GM19467 (cell line): ENCODE results near the gene PLGLB1.
"Not testable (repeated sequence)": the region's sequence is repeated elsewhere in the genome, so short reads cannot be mapped to it uniquely, and the experiment has no call there.

ENCODE experiments used
- ATAC-seq: cut with Tn5 transposase; IDR thresholded peaks from one replicate; pipeline ENCODE4 v1.9.1; 2021; ENCODE audit warnings: mild to moderate bottlenecking, moderate library complexity; ENCODE audit not compliant: unreplicated experiment

Gene PLGLB1

DNA sequence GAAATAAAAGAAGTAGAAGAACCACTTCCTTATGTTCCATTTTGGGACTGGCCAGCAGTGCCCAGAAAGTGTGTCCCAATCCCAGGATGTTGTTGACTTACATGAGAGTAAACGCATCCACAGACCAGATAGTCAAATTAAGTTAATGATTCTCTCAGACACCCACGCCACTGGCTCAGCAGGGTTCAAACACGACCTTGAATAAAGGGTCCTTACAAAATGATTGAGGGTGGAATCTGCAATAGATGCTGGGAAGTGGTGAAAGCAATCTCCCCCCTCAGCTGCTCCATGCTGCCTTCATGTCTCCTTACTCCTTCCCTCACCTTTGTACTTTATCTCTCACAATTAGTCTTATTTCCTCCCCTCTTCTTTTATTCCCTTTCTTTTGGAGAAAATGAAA is at the start of gene PLGLB1:
Gene PLGLB1 (minus strand): TSS at position 101 of the 400 bp plus-strand sequence. CDS start 61 bp downstream, at position 40.
- not testable (repeated sequence) for ATAC-seq

DNA sequence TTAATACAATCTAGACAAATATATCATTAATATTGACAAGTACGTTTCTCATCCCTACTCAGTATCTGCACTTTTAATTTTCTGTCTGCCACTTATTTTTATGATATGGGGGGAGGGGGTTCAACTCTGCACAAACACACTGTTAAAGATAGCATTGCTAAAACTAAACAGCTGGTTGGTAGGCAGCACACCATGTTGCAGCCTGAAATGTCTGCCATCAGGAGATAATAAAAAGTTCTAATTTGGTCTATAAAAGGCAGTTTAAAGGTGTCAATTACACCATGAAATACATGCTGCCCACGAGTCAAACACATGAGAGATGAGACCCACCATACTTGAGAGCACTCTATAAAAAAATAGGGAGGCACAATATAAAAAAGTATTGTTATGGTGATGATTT is 42.7 kb upstream of the PLGLB1 start:
- not testable (repeated sequence) for ATAC-seq

DNA sequence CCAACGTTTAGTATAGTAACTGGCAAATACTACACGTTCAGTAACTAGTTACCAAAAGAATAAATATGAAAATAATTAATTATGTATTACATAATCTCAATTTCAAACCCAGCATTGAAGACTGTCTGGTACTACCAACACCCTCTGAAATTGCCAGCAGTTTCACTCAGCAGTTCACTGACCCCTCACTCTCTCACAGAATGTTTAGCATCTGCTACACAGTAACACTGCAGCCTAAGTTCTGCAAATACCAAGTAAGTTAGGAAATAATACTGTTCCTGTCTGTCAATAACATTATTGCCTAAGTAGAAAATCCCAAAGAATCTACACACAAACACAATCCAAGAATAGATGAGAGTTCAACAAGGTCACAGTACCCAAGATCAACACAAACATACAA is 41.8 kb upstream of the PLGLB1 start:
- not testable (repeated sequence) for ATAC-seq

DNA sequence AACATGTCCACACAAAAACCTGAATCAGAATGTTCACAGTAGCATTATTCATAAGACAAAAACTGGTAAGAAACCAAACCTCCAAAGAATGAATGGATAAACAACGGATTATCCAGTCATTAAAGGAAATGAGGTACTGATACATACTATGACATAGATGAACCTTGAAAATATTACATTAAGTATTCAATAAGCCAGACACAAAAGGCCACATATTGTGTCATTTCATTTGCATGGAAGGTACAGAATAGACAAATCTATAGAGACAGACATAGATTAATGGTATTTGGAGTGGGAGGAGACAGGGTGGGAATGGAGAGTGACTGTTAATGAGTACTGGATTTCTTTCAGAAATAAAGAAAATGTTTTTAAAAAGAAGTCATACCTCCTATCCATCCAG is 39.9 kb upstream of the PLGLB1 start:
- not testable (repeated sequence) for ATAC-seq

DNA sequence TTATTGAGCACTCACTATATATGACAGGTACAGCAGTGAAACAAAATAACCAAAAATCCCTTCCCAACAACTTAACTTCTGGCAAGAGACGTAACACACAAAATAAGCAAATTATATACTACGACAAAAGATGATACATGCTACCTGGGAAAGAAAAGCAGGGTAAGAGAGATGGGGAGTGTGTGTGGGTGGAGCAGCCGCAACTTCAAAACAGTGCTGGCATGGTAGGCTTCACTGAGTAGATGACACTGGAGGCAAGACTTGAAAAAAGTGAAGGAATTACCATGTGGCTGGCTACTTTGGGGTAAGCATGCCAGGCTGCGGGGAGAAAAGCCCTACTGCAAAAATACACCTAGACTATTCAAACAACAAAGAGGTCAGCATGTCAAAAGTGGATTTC is 36.0 kb upstream of the PLGLB1 start:
- not testable (repeated sequence) for ATAC-seq

DNA sequence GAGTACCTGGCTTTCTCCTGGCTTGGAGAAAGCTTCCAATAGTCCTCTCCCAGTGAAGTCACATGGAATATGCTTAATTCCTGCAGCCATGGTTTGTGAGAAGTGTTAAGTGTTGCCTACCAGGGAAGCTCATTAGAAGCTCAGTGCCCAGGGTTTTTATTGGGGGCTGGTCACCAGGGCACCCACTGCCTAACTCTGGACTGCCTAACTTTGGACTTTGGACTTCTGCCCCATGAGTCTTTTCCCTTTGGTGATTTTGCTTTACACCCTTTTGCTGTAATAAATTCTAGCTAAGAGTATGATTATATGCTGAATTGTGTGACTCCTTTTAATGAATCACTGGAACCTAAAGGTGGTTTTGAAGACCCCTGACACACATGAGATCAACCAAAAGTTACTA is 35.2 kb upstream of the PLGLB1 start:
- not testable (repeated sequence) for ATAC-seq

DNA sequence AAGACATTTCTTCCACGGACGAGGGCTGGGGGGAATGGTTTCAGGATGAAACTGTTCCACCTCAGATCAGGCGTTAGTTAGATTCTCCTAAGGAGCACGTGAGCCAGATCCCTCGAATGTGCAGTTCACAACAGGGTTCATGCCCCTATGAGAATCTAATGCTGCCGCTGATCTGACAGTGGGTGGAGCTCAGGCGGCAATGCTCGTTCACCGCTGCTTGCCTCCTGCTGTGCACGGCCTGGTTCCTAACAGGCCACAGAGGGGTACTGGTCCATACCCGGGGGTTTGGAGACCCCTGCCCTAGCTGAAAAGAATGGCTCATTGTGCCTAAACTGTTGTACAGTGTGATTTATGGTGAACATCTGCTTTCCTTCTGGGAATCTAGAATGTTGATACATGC is 34.8 kb upstream of the PLGLB1 start:
- ATAC-seq, result not testable (repeated sequence)

DNA sequence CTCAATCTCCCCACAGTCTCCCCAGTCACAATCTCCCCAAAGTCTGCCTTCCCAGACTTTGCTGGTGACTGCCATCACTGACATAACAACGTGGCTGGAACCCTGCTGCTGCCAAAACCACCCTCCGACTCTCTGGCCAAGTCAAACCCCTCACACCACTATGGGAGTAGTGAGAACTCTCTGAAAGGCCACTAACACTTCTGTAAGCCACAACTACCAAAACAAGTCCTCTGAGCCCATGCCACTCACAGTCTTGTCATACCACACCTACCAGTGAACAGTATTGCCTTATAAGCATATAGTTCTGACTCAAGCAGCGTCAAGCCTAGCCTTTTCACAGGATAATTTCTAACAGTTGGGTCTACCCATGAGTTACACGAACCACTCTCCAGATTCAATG is 32.7 kb upstream of the PLGLB1 start:
- ATAC-seq, result not testable (repeated sequence)

DNA sequence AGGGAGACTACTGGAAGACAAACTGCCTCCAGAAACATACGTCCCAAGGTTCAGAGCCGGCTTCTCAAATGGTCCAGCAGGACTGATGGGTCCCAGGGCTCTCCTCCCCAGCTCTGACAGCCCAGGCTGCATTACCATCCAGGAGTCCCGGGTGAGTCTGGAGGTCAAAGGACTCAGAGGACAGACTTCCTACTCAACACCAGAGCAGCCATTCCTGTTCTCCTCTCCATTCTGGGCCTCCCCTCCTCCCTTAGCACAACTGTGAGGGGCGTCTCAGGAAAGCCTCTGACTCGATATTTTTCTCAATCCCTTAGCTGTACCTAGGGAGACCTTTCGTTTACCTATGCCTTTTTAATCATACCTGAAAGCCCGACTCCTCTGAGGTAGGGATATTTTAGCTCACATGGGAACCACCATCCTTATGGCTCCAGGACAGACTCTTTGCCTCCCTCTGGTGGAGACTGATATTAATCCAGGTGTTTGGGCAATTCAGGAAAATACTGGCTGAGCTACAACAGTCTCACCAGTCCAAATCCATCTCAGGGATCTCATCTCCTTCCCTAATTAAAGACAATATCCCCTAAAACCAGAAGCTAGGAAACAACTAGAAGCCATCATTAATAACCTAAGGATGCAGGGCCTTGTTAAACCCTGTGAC is 19.8 kb upstream of the PLGLB1 start:
- not testable (repeated sequence) for ATAC-seq

DNA sequence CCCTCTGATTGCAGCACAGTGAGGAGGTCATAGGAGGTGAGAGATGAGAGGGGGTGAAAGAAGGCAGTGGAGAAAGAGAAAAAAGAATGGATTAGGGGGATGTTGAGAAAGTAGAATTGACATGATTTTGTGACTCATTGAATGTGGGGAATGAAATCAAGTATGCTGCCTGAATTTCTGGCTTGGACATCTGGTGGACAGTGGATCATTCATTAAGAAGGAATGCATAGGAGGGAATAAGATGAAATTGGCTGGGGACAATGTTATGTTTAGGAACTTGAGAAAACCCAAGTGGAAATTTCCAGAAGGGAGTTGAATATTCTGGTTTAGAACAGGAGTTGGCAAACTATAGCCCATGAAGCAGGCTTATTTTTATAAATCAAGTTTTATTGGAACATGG is 7.0 kb upstream of the PLGLB1 start:
- not testable (repeated sequence) for ATAC-seq

DNA sequence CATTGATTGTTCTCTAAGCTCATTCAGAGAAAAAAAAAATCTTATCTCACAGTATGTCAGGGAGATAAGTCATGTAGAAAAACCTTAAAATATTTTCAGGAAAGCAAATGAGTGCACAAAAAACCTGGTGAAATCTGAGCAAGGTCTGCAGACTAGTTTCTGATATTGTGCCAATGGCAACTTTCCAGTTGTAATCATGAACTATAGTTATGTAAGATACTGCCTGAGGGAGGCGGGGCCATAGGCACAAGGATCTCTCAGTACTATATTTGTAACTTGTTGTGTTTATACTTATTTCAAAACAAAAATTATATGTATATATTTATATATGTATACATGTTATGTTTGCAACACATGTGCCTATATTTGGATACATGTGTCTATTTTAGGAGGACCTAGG is 5.2 kb upstream of the PLGLB1 start:
- not testable (repeated sequence) for ATAC-seq

DNA sequence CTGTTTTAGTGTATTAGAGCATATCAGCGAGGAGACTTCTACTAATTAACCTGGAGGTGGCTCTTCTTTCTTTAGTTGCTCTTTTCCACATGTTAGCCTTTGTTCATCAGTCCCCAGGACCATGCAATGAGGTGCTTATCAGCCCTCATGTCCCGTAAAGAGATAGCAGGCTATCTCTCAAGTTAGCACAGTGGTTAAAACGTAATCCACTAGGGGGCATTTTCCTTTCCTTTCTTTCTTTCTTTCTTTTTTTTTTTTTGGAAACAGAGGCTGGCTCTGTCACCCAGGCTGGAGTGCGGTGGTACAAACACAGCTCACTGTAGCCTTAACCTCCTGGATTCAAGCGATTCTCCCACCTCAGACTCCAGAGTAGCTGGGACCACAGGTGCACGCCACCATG is 4.3 kb upstream of the PLGLB1 start:
- ATAC-seq, result not testable (repeated sequence)

DNA sequence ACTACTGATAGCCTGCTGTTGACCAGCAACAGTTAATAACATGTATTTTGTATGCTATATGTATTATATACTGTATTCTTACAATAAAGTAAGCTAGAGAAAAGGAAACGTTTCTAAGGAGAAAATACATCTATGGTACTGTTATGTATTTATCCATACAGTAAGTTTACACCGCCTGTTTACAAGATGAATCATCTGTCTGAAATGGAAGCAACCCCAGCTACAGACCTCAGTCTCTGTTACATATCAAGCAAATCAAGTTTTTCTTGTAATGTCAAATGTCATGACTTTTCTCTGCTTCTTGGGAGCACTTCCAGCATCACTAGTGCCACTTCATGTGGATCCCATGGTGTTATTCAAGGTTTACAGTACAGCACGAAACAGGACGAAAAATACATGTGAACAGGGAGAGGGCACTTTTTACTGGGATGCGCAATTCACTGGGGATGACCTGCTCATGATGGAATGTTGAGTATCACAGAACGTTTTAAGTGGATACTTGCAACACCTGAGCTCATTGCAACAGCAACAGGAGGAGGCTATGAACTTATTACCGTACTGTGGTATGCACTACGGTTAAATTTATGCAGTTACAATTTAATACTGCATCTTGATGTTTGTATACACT is 2.5 kb upstream of the PLGLB1 start:
- not testable (repeated sequence) for ATAC-seq

DNA sequence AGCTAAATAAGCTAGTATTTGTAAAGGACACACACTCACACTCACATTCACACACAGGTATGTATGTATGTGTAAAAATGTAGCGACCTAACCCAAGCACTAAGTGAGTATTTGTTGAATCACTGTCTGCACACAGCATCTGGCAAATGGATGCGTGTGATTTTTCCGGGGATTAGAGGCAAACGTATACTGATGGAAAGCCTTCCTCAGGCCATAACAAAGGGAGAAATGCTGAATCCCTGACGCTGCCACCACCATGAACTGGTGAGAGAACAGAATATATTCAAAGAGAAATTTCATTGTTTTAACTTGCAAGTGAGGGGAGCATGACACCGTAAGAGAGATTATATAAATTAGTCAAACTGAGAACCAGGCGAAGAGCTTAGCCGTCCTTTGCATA is 601 bp downstream of the PLGLB1 start:
- not testable (repeated sequence) for ATAC-seq

DNA sequence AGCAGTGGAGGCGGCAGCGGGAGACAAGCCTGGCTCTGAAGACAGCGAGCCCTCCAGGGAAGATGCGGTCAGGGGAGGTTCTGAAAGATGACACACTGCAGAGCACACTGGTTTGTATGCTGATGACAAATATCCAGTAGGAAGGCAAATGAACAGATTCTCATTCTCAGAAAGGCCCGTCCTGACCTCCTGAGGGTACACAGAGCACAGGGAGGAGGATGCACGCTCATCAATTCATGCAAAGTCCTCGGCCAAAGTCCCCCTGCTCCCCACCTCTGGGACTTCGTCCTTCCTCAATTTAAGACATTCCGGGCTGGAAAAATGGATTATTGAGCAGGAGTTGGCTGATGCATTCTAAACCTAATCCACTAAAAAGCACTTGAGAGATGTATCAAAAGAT is 2.6 kb downstream of the PLGLB1 start:
- ATAC-seq, result not testable (repeated sequence)

DNA sequence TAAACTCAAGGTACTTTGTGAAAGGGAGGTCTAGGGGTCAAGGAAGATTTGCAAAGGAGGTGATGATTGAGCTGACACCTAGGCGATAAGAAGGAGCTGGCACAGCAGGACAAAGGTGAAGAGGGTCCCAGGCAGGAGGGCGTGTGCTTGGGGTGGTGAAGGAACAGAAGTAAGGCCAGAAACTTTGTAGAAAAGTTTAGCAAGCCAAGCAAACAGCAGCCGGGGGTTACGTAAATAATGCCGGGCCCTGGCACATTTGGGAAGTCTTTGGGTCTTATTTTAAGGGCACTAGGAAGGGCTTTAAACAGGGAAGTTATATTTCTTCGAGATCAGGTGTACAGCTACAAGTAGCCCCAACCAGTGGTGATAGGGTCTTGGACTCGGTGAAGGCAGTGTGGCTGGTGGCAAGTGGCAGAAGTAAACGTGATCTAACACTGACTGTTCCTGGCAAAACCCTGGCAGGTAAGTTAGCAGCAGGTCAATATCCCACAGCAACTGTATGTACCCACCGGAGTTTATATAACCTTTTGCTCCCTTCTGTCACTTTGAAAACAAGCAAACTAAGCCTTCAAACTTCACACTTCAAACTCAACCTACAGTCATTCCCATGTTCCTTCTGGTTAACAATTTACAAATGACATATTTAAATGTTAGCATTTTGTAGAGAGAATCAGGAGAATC is 7.0 kb downstream of the PLGLB1 start:
- not testable (repeated sequence) for ATAC-seq

DNA sequence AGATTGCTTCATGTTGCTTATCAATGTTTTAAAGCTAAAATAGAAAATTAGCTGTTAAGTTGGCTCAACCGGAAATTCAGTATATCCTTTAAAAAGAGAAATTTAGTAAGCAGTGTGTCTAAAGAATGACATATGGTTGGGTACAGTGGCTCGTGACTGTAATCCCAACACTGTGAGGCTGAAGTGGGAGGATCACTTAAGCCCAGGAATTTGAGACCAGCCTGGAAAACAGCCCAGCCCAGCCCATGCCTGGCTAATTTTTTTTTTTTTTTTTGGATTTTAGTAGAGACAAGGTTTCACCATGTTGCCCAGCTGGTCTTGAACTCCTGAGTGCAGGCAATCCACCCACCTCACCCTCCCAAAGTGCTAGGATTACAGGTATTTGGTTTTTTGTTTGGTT is 17.2 kb downstream of the PLGLB1 start:
- not testable (repeated sequence) for ATAC-seq
